Heart left ventricle (tissue), 13 donors: ENCODE measurements around the gene ARMH3.
"Not testable (repeated sequence)": the region's sequence is repeated elsewhere in the genome, so short reads cannot be mapped to it uniquely, and the experiment has no call there.

ENCODE experiments used
- POLR2A ChIP-seq, 2 donors: fragments of 450-650 bp; IDR thresholded peaks; one replicate each; pipeline ENCODE4 v1.6.1; 2017; ENCODE audit warnings: antibody characterized with exemption in 2 of 2, mild to moderate bottlenecking in 2 of 2, moderate library complexity in 2 of 2
- TF ChIP-seq, protein P1 (sequence below), 12 donors: fragments of 200-600 bp; sonication (generic) in 4 of 12; IDR thresholded peaks; one replicate each; pipeline versions ENCODE4 v1.5.0 to v1.8.0; 2018 to 2022; ENCODE audit warnings: antibody characterized with exemption in 12 of 12, mild to moderate bottlenecking in 5 of 12
- donor health status: ischemic (EF 13 %, LVEDD 7.1; RV severe dilation, severe dysfunction).
- donor health status: DM: no; HTN: yes; CAD: no.
- donor health status: DM: no; HTN: no; CAD: no.
- donor health status: ischemic (EF 25% LVEDD 6.9; RV normal size, moderate dysfunction).
- donor health status: ischemic (EF 25% LVEDD 5.7; RV mildly dilated, moderate dysfunction).
- donor health status: ischemic (EF 35%, LVEDD 5.7; RV mildly dilated, moderate dysfunction).
- donor health status: nonischemic (EF 11% LVEDD 7.7; RV severe dilation, severe dysfunction).
- donor health status: DM: yes; HTN: yes; CAD: no.
- donor health status: PGD.
- donor health status: ischemic (EF 29% LVEDD 5.4; RV normal size, mild dysfunction).
- donor health status: nonischemic (EF 23%, LVEDD 6.1; RV moderate dilation, normal function).

GRCh38 chr10:102054881-102055646, 909 bp downstream of the ARMH3 start:
- TF ChIP-seq, protein P1, sequence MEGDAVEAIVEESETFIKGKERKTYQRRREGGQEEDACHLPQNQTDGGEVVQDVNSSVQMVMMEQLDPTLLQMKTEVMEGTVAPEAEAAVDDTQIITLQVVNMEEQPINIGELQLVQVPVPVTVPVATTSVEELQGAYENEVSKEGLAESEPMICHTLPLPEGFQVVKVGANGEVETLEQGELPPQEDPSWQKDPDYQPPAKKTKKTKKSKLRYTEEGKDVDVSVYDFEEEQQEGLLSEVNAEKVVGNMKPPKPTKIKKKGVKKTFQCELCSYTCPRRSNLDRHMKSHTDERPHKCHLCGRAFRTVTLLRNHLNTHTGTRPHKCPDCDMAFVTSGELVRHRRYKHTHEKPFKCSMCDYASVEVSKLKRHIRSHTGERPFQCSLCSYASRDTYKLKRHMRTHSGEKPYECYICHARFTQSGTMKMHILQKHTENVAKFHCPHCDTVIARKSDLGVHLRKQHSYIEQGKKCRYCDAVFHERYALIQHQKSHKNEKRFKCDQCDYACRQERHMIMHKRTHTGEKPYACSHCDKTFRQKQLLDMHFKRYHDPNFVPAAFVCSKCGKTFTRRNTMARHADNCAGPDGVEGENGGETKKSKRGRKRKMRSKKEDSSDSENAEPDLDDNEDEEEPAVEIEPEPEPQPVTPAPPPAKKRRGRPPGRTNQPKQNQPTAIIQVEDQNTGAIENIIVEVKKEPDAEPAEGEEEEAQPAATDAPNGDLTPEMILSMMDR (IDR thresholded peaks at IDR 0.05): not testable (repeated sequence)
- not testable (repeated sequence) for TF ChIP-seq POLR2A (IDR thresholded peaks at IDR 0.05)
